Right forelimb (tissue), 1 donor: ENCODE results near the gene PPIL4.
"Not testable (repeated sequence)": the region's sequence is repeated elsewhere in the genome, so short reads cannot be mapped to it uniquely, and the experiment has no call there.

Experiments
- DNase-seq: peaks from one replicate; pipeline ENCODE4 v3.0.0-alpha.2; 2018

PPIL4 gene

DNA sequence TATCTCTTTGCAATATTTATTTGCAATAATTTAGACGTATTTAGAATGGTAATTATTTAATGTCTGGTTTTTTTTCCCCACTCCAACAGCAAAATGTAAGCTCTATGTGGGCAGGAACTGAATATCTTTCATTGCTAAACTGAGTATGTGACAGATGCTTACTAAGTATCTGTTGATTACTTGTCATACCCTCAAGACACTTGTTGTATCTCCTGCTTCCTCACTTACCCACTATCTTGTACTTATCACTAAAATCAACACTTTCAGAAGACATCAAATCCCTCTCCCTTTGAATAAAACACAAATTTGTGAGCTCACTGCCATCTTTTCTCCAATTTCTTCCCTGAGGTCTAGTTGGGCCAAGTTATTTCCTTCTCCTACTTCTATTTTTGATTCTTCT is 30.3 kb downstream of the PPIL4 start:
- no peak for DNase-seq

GRCh38 chr6:149513915-149514314 is 31.9 kb downstream of the PPIL4 start:
- DNase-seq = no peak

GRCh38 chr6:149510793-149511512 is 34.9 kb downstream of the PPIL4 start:
- DNase-seq = no peak

GRCh38 chr6:149508485-149508884 is 37.4 kb downstream of the PPIL4 start:
- DNase-seq = no peak

DNA sequence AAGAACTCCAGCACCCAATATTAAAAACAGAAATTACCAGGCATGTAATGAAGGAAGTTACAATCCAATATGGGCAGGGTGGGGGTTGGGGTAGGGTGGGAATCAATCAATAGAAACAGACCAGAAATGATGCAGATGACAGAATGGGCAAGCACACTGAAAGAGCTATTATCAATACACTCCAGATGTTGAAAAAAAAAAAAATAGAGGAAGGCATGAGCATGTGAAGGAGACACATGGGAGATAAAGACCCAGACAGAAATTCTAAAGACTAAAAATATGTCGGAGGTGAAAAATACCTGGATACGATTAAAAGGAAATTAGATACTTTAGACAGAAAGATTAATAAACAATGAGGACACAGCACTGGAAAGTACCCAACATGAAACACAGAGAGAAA is 42.0 kb downstream of the PPIL4 start:
- no peak for DNase-seq

- DNase-seq = no peak
Measured at GRCh38 chr6:149503276-149503675, 42.6 kb downstream of the PPIL4 start.

DNA sequence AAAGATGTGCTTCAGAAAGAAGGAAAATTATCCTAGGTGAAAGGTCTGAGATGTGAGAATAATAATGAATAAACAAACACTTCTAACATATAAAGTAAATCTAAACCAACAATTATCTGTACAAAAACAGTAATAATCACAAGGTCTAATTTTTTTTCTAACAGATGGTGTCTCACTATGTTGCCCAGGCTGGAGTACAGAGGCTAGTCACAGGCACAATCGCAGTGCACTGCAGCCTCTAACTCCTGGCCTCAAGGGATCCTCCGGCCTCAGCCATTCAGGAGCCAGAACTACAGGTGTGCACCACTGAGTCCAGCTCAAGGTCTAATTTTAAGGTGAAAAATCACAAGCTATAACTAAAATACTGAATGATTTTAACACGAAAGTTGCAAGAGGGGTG is 44.1 kb downstream of the PPIL4 start:
- DNase-seq = no peak

DNA sequence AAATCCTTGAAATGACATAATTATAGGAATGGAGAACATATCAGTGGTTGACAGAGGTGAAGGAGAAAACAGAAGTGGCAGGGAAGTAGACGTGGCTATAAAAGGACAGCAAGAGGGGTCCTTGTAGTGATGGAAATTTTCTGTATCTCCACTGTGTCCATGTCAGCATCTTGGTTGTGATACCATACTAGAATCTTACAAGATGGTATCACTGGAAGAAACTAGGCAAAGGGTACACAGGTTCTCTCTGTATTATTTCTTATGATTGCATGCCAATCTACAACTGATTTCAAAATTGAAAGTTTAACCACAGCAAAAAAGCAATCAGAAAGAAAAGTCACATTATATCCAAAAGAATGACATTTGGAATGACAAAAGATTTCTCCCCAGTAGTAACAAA is 44.6 kb downstream of the PPIL4 start:
- no peak for DNase-seq

DNA sequence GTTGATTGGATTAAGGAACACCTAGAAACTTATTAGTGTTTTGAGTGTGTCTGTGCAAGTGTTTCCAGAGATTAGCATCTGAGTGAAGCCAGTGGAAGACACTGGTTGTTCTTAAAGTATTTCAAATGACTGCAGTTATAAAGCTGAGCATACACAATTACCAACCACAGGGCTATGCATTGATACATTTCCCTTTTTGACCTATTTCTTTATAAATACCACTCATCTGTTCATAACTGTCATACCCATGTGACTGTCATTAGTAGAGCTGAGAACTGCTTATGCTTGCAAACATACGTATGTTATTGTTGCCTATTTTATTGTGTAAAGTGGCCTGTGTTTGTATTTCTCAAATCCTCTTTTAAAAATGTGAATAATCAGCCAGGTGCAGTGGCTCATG is 45.7 kb downstream of the PPIL4 start:
- no peak for DNase-seq

DNA sequence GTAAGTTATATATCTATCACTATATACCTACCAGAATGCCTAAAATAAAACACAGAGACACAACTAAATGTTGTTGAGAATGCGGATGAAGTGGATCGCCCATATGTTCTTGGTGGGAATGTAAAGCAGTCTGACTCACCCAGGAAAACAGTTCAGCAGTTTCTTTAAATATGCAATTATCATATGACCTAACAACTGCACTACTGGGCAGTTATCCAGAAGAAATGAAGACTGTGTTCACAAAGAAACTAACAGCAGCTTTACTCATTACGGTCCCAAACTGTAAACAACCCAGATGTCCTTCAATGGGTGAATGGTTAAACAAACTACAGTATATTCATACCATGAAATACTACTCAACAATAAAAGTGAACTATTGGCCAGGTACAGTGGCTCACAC is 46.8 kb downstream of the PPIL4 start:
- no peak for DNase-seq

- DNase-seq = no peak
Measured at GRCh38 chr6:149497365-149497764, 48.5 kb downstream of the PPIL4 start.

DNA sequence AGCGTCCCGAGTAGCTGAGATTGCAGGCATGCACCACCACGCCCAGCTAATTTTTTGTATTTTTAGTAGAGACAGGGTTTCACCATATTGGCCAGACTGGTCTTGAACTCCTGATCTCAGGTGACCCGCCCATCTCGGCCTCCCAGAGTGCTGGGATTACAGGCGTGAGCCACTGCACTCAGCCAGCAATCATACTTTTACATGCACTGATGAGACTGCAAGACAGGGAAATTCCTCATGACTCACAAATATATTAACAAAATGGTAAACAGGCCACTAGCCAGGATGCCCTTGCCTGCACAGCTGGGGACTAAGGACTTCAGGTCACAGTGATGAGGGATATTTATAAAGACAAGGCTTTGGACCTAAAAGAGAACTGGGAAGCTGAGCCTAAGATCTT is 49.2 kb downstream of the PPIL4 start:
- DNase-seq = not testable (repeated sequence)

- DNase-seq = not testable (repeated sequence)
Measured at GRCh38 chr6:149495349-149496016, 50.4 kb downstream of the PPIL4 start.

- DNase-seq = not testable (repeated sequence)
Measured at GRCh38 chr6:149494810-149495209, 51.0 kb downstream of the PPIL4 start.

- DNase-seq = no peak
Measured at GRCh38 chr6:149493761-149494320, 52.0 kb downstream of the PPIL4 start.

GRCh38 chr6:149492798-149493343 is 53.0 kb downstream of the PPIL4 start:
- no peak for DNase-seq

DNA sequence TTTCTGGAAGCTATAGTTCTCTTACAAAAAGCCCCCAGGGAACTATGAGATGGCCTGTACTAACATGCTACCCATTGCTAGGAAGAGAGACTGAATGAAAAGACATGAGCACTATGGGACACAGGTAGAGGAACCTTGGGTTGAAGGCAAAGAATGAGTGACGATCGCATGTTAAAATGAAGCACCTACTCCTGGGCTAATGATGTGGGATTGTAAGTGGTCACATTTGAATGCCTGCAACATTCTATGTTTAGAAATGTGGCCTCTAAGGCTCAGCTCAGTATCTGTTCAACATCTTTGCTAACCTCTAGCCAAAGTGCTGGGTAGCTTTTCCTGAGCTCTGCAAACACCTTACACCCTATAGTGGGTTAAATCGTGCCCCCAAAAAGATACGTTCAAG is 55.9 kb downstream of the PPIL4 start:
- no peak for DNase-seq

DNA sequence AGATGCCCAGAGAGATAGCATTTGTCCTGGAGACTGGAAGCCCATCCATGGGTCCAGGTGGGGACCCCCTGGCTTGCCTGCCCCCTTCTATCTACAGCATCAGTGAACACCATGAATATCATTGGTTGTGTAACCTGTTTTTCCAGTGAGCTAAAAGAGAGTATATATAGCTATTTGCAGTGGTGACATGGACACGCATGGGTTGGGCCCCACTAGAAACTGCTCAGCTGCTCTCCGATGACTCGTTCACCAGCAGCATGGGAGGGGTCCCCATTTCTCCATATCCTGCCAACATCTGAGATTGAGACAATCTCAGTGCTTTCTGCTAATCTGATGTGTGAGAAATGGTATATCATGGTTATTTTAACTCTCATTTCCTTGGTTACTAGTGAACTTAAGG is 57.0 kb downstream of the PPIL4 start:
- no peak for DNase-seq

DNA sequence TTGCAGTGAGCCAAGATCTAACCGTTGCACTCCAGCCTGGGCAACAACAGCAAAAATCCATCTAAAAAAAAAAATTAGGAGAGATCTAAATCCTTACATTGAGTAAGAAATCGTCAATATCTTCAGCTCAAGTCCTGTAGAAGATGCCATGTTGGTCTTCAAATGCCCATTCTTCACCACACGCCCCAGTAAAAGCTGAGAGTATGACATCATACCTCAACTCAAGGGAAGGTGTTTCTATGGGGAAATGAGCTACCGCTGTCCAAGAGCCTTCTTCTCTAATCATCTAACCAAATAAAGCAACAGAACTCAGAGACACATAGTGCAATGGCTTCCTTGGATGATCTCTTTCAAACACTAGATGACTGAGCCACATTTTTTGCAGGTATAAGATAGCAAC is 58.5 kb downstream of the PPIL4 start:
- DNase-seq = no peak

GRCh38 chr6:149484733-149485700 is 60.8 kb downstream of the PPIL4 start, which contains the start of gene ZC3H12D:
ZC3H12D (minus strand) TSS chr6:149485014; CDS start chr6:149474543, 10,471 bp downstream.
- DNase-seq = no peak

DNA sequence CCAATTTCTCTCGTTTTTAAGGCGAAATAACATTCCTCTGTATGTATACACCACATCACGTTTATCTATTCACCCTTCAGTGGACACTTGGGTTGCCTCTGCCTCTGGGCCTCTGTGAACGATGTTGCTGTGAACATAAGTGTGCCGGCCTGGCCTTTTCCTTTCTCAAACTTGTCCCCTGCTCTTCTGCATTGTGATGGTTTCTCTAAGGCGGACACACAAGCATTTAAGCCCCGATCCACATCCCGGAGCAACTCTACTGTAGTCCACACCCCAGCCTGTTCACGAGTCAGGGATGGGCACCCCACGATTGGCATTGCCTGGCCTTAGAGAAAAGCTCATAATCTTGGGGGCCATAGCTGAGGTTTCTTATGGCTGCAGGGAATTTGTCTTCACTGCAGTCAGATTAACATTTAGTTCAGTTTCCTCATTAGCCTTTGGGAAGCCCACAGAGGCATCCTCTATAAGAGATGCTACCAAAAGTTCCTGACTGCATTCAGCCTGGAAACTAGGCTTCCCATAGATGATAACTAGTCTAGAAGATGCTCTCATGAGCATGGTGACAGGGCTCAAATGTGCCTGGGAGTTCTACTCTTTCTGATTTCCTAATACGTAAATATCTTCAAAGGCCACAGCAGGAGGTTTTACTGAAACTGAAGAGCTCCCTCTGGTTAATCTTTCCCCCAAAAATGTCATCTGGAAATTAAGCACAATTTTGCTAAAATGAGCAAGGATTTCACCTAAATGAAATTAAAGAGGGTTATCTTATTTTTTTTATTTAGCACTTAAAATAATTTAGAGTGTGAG is 61.8 kb downstream of the PPIL4 start:
- no peak for DNase-seq

DNA sequence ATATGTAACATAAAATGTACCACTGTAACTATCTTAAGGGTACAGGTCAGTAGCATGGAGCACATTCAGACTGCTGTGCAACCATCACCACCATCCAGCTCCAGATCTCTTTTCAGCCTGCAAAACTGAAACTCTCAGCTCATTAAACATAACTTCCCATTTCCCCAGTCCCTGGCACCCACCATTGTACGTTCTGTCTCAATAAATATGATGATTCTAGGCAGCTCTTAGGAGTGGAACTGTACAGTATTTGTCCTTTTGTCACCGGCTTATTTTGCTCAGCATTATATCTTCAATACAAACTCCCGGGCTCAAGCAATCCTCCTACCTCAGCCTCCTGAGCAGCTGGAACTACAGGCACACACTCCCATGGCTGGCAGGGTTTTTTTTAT is 62.5 kb downstream of the PPIL4 start:
- no peak for DNase-seq
